HCT116 (cell line): ENCODE measurements around the gene INSRR. TPM values are rescaled to one million over a fixed set of nuclear protein-coding genes. Genes with fewer than 3 reads are reported as not detected.

Experiments
- ATAC-seq: fragments of 200-7000 bp; cut with Tn5 transposase; 2 replicates; pipeline ENCODE4 v1.9.1; 2020; ENCODE audit warnings: mild to moderate bottlenecking, moderate library complexity
- BruUV-seq: library from RNA; stranded (reverse); fragments of 400-500 nt; replicated peaks from 2 replicates; lab custom pipeline; 2021; lab: Mats Ljungman, UMichigan
- CTCF ChIA-PET: fragments of 300-600 bp; sonication (Branson Sonifier 250); formaldehyde crosslinking; loops from one replicate; lab custom pipeline; 2021; ENCODE audit warnings: antibody characterized with exemption; lab: Charles Lee
- POLR2A ChIA-PET: fragments of 300-600, 350-600 bp; sonication (Branson Sonifier 250); formaldehyde crosslinking; loops from one replicate; lab custom pipeline; 2021; ENCODE audit warnings: antibody characterized with exemption; lab: Charles Lee
- RAD21 ChIA-PET, 2 experiments: fragments of 300-600 bp; sonication (Branson Sonifier 250); formaldehyde crosslinking; loops; one replicate each; lab custom pipeline; 2023; ENCODE audit warnings: low total read pairs in 2 of 2; ENCODE audit not compliant: uncharacterized antibody in 2 of 2, unreplicated experiment in 2 of 2, low non-redundant PET in 1 of 2; lab: Charles Lee
- DNase-seq: peaks from one replicate; pipeline ENCODE4 v3.0.0-alpha.2; 2010; ENCODE audit warnings: low read depth, low spot score
- H2AFZ ChIP-seq: fragments of 200-600 bp; shearing (Covaris generic), sonication (generic); 2 replicates; pipeline ENCODE4 v1.6.1; 2017; ENCODE audit warnings: low read depth, mixed run types, mixed read lengths, antibody characterized with exemption, low read length; ENCODE audit not compliant: poor library complexity, severe bottlenecking
- H3K27ac ChIP-seq: 2 replicates; pipeline ENCODE4 v1.5.1; 2012; ENCODE audit warnings: low read depth, low read length
- H3K27me3 ChIP-seq: fragments of 200-600 bp; sonication (generic); 2 replicates; pipeline ENCODE4 v1.6.1; 2016; ENCODE audit warnings: mixed run types, low read length, mixed read lengths; ENCODE audit not compliant: insufficient read depth
- H3K36me3 ChIP-seq, 2 experiments: fragments of 200-500 bp in 1 of 2; fragments of 200-600 bp in 1 of 2; sonication (Bioruptor generic) in 1 of 2; sonication (generic) in 1 of 2; 2 replicates each; pipeline versions ENCODE4 v1.5.1 to v1.6.1; 2014 to 2016; ENCODE audit warnings: low read length in 2 of 2, inconsistent platforms in 1 of 2, mixed read lengths in 1 of 2, mixed run types in 1 of 2; ENCODE audit not compliant: insufficient read depth in 2 of 2, control insufficient read depth in 1 of 2
- H3K4me1 ChIP-seq, 2 experiments: fragments of 200-600 bp in 1 of 2; sonication (generic) in 1 of 2; 2 replicates each; pipeline versions ENCODE4 v1.5.1 to v1.6.1; 2012 to 2017; ENCODE audit warnings: low read length in 2 of 2, inconsistent platforms in 1 of 2, mild to moderate bottlenecking in 1 of 2, mixed read lengths in 1 of 2, mixed run types in 1 of 2, moderate library complexity in 1 of 2; ENCODE audit not compliant: insufficient read depth in 2 of 2, control insufficient read depth in 1 of 2
- H3K4me2 ChIP-seq: fragments of 200-600 bp; sonication (generic); 2 replicates; pipeline ENCODE4 v1.6.1; 2017; ENCODE audit warnings: mixed run types, low read length, mixed read lengths
- H3K4me3 ChIP-seq, 2 experiments: fragments of 200-600 bp in 1 of 2; sonication (generic) in 1 of 2; replicated peaks in 1 of 2; 2 replicates each; pipeline ENCODE4 v1.5.1; 2011 to 2016; ENCODE audit warnings: low read length in 2 of 2, control low read depth in 1 of 2, low read depth in 1 of 2, mild to moderate bottlenecking in 1 of 2, mixed read lengths in 1 of 2, mixed run types in 1 of 2
- H3K79me2 ChIP-seq: fragments of 200-600 bp; sonication (generic); 2 replicates; pipeline ENCODE4 v1.6.1; 2017; ENCODE audit warnings: mild to moderate bottlenecking, mixed run types, low read length, moderate library complexity, mixed read lengths; ENCODE audit not compliant: insufficient read depth
- H3K9ac ChIP-seq: fragments of 200-600 bp; sonication (generic); 2 replicates; pipeline ENCODE4 v1.6.1; 2016; ENCODE audit warnings: low read length, mixed read lengths
- H3K9me2 ChIP-seq: fragments of 200-600 bp; sonication (generic), shearing (Covaris generic); 2 replicates; pipeline ENCODE4 v1.6.1; 2017; ENCODE audit warnings: mixed run types, mild to moderate bottlenecking, moderate library complexity; ENCODE audit not compliant: insufficient read depth
- H3K9me3 ChIP-seq, 2 experiments: fragments of 200-500 bp in 1 of 2; fragments of 200-600 bp in 1 of 2; sonication (Bioruptor generic) in 1 of 2; sonication (generic) in 1 of 2; 2 replicates each; pipeline ENCODE4 v1.6.1; 2014 to 2017; ENCODE audit warnings: low read length in 2 of 2, mixed read lengths in 2 of 2, inconsistent platforms in 1 of 2, low read depth in 1 of 2, mild to moderate bottlenecking in 1 of 2, mixed run types in 1 of 2, moderate library complexity in 1 of 2; ENCODE audit not compliant: control insufficient read depth in 1 of 2, insufficient read depth in 1 of 2
- H4K20me1 ChIP-seq: fragments of 200-600 bp; sonication (generic), shearing (Covaris generic); 2 replicates; pipeline ENCODE4 v1.6.1; 2017; ENCODE audit warnings: mixed run types, mild to moderate bottlenecking, moderate library complexity; ENCODE audit not compliant: insufficient read depth
- CBX3 ChIP-seq: IDR thresholded peaks from 2 replicates; pipeline ENCODE4 v1.6.1; 2012; ENCODE audit warnings: low read depth
- CEBPB ChIP-seq: IDR thresholded peaks from 2 replicates; pipeline ENCODE4 v1.6.1; 2012; ENCODE audit warnings: low read depth
- EGR1 ChIP-seq: IDR thresholded peaks from 2 replicates; pipeline ENCODE4 v1.6.1; 2012; ENCODE audit warnings: low read depth
- ELF1 ChIP-seq: IDR thresholded peaks from 2 replicates; pipeline ENCODE4 v1.6.1; 2012; ENCODE audit warnings: low read depth, borderline replicate concordance
- EZH2 ChIP-seq: fragments of 200-600 bp; sonication (generic); IDR thresholded peaks from 2 replicates; pipeline ENCODE4 v1.6.1; 2017; ENCODE audit warnings: antibody characterized with exemption, mixed run types
- EZH2phosphoT487 ChIP-seq: fragments of 200-600 bp; IDR thresholded peaks from 2 replicates; pipeline ENCODE4 v1.6.1; 2018; ENCODE audit warnings: antibody characterized with exemption, borderline replicate concordance
- JUND ChIP-seq: IDR thresholded peaks from 2 replicates; pipeline ENCODE4 v1.6.1; 2012
- SIN3A ChIP-seq: IDR thresholded peaks from 2 replicates; pipeline ENCODE4 v1.6.1; 2012; ENCODE audit warnings: low read depth
- SRF ChIP-seq: IDR thresholded peaks from 2 replicates; pipeline ENCODE4 v1.6.1; 2012; ENCODE audit warnings: low read depth
- TCF7L2 ChIP-seq: IDR thresholded peaks from 2 replicates; pipeline ENCODE4 v1.7.0; 2011; ENCODE audit warnings: borderline replicate concordance, inconsistent platforms; ENCODE audit not compliant: insufficient read depth, insufficient read length; ENCODE audit errors: extremely low read depth
- ZBTB33 ChIP-seq: IDR thresholded peaks from 2 replicates; pipeline ENCODE4 v1.6.1; 2011; ENCODE audit warnings: mild to moderate bottlenecking, low read length, moderate library complexity; ENCODE audit not compliant: insufficient replicate concordance; ENCODE audit errors: extremely low read depth
- ZNF274 ChIP-seq: fragments of 200-500 bp; sonication (Bioruptor generic); IDR thresholded peaks from 2 replicates; pipeline ENCODE4 v1.6.1; 2014; ENCODE audit warnings: mild to moderate bottlenecking, low read depth, low read length, inconsistent platforms
- intact Hi-C: fragments of 100-400 bp; cut with micrococcal nuclease; formaldehyde crosslinking; loops from 2 replicates; pipeline ENCODE4 v1.10.0; 2022
- total RNA-seq: library from RNA; stranded (reverse); gene quantifications from one replicate; pipeline ENCODE4 v1.2.1, GENCODE V29; 2021; ENCODE audit not compliant: unreplicated experiment
- TF ChIP-seq, protein P1 (sequence below): IDR thresholded peaks from 2 replicates; pipeline ENCODE4 v1.6.1; 2012
- TF ChIP-seq, protein P2 (sequence below), 3 experiments: fragments of 200-600 bp in 1 of 3; sonication (generic) in 1 of 3; IDR thresholded peaks in 2 of 3; conservative IDR thresholded peaks in 1 of 3; 2 replicates each; pipeline ENCODE4 v1.5.1; 2012 to 2017; ENCODE audit warnings: low read depth in 2 of 3, low read length in 2 of 3, antibody characterized with exemption in 1 of 3, borderline replicate concordance in 1 of 3, control low read depth in 1 of 3, mild to moderate bottlenecking in 1 of 3, mixed read lengths in 1 of 3, mixed run types in 1 of 3, moderate library complexity in 1 of 3; ENCODE audit not compliant: insufficient read depth in 1 of 3
- TF ChIP-seq, protein P3 (sequence below): IDR thresholded peaks from 2 replicates; pipeline ENCODE4 v1.6.1; 2012; ENCODE audit warnings: low read depth

The INSRR gene
- total RNA-seq, 1 experiment from 2014 or later: not detected

DNA sequence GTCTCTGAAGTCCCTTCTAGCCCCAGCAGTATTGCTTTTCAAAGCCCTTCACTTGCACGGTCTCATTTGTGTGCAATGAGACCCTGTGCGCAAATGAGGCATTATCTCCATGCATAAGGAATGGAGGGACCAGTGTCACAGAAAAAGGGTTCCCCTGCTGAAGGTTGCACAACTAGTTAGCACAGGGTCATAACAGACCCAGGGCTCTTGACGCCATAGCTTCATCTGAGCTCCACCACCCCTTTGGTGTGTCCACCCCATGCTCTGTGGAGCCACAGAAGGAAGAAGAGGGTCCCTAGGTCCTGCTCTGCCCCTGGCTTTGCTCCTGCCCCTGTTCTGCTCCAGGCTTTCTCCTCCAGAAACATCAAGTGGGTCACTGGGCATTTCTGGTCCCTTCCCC is 54.9 kb downstream of the INSRR start:
- Histone ChIP-seq H3K9me3 (no peaks in the 10 kb centered on the region), H3K4me1 (no peaks in the 10 kb centered on the region), H3K27me3 (no peaks in the 10 kb centered on the region), H4K20me1 (no peaks in the 10 kb centered on the region), H3K36me3 (peaks cover 14 to 16% of the 10 kb centered on the region in 2 experiments; a peak in 3 of 4 replicates), H3K27ac (no peak overlapping the region), H3K4me3 (no peak overlapping the region), H3K9ac (no peak overlapping the region), H3K79me2 (no peaks in the 10 kb centered on the region), H3K4me2 (no peak overlapping the region), H3K9me2 (no peaks in the 10 kb centered on the region), H2AFZ (no peak overlapping the region)
- TF ChIP-seq SRF (no peak), CBX3 (no peak), EGR1 (no peak), ZBTB33 (no peak), ELF1 (no peak), SIN3A (no peak), JUND (no peak), TCF7L2 (no peak), CEBPB (no peak), EZH2 (no peak), EZH2phosphoT487 (no peak), ZNF274 (no peak)
- TF ChIP-seq, protein P1, sequence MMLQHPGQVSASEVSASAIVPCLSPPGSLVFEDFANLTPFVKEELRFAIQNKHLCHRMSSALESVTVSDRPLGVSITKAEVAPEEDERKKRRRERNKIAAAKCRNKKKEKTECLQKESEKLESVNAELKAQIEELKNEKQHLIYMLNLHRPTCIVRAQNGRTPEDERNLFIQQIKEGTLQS: no peak
- TF ChIP-seq, protein P2, sequence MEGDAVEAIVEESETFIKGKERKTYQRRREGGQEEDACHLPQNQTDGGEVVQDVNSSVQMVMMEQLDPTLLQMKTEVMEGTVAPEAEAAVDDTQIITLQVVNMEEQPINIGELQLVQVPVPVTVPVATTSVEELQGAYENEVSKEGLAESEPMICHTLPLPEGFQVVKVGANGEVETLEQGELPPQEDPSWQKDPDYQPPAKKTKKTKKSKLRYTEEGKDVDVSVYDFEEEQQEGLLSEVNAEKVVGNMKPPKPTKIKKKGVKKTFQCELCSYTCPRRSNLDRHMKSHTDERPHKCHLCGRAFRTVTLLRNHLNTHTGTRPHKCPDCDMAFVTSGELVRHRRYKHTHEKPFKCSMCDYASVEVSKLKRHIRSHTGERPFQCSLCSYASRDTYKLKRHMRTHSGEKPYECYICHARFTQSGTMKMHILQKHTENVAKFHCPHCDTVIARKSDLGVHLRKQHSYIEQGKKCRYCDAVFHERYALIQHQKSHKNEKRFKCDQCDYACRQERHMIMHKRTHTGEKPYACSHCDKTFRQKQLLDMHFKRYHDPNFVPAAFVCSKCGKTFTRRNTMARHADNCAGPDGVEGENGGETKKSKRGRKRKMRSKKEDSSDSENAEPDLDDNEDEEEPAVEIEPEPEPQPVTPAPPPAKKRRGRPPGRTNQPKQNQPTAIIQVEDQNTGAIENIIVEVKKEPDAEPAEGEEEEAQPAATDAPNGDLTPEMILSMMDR (IDR thresholded peaks at IDR 0.05 in 2 of 3, conservative IDR thresholded peaks at IDR 0.05 in 1 of 3; ENCODE audit: borderline replicate concordance in 1 of 3, insufficient read depth in 1 of 3, low read depth in 2 of 3, low read length in 2 of 3): no peak
- TF ChIP-seq, protein P3, sequence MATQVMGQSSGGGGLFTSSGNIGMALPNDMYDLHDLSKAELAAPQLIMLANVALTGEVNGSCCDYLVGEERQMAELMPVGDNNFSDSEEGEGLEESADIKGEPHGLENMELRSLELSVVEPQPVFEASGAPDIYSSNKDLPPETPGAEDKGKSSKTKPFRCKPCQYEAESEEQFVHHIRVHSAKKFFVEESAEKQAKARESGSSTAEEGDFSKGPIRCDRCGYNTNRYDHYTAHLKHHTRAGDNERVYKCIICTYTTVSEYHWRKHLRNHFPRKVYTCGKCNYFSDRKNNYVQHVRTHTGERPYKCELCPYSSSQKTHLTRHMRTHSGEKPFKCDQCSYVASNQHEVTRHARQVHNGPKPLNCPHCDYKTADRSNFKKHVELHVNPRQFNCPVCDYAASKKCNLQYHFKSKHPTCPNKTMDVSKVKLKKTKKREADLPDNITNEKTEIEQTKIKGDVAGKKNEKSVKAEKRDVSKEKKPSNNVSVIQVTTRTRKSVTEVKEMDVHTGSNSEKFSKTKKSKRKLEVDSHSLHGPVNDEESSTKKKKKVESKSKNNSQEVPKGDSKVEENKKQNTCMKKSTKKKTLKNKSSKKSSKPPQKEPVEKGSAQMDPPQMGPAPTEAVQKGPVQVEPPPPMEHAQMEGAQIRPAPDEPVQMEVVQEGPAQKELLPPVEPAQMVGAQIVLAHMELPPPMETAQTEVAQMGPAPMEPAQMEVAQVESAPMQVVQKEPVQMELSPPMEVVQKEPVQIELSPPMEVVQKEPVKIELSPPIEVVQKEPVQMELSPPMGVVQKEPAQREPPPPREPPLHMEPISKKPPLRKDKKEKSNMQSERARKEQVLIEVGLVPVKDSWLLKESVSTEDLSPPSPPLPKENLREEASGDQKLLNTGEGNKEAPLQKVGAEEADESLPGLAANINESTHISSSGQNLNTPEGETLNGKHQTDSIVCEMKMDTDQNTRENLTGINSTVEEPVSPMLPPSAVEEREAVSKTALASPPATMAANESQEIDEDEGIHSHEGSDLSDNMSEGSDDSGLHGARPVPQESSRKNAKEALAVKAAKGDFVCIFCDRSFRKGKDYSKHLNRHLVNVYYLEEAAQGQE: no peak
- DNase-seq (no peak), ATAC-seq (no peak)
- ChIA-PET RAD21 (no interaction called here), POLR2A (no interaction called here), CTCF (no interaction called here)
- intact Hi-C loops: no loop called here
- no TSS peak for BruUV-seq
